GM19372 (cell line): ENCODE results near the gene POLR3GL.

ENCODE experiments used
- ATAC-seq: cut with Tn5 transposase; IDR thresholded peaks from one replicate; pipeline ENCODE4 v1.9.1; 2021; ENCODE audit warnings: mild to moderate bottlenecking, low read depth, moderate library complexity; ENCODE audit not compliant: unreplicated experiment

Gene POLR3GL

DNA sequence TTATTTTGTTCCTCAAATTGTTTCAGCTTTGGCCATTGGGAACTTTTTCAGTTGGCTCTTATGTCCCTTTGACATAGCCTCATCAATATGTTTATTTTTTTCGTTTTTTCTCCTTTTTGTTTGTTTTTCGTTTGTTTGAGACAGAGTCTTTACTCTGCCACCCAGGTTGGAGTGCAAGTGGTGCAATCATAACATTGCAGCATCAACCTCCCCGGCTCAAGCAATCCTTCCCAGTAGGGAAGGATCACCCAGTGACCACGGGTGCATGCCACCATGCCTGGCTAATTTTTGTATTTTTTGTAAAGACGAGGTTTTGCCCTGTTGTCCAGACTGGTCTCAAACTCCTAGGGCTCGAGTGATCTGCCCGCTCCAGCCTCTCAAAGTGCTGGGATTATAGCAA, 8.1 kb downstream of the POLR3GL start:
- no peak for ATAC-seq

DNA sequence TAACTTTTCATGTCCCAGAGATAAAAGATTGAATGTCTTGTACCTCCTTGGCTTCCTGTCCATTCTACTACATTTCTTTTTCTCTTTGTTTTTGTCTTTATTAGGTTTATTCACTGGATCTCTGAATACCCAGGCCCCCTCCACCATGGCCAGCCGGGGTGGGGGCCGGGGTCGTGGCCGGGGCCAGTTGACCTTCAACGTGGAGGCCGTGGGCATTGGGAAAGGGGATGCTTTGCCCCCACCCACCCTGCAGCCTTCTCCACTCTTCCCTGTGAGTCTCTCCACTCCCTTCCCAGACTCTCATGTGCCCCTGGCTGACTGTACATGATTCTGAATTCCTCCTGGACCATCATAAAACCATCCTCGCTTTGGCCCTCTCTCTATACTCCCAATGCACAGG, 10.2 kb downstream of the POLR3GL start:
- no peak for ATAC-seq

DNA sequence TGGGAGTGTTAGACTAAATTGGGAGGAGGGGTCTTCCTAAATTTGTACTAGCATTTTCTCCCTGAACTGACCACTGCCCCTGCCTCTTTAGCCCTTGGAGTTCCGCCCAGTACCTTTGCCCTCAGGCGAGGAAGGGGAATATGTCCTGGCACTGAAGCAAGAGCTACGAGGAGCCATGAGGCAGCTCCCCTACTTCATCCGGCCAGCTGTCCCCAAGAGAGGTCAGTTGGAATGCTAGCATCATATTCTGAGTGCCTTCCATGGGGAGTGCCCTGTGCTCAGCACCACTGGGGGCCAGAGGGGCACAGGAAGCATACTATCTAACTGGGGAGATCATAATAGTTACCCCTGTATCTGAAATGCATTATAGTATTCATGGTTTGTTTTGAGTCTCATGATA, 10.7 kb downstream of the POLR3GL start:
- ATAC-seq: no peak

DNA sequence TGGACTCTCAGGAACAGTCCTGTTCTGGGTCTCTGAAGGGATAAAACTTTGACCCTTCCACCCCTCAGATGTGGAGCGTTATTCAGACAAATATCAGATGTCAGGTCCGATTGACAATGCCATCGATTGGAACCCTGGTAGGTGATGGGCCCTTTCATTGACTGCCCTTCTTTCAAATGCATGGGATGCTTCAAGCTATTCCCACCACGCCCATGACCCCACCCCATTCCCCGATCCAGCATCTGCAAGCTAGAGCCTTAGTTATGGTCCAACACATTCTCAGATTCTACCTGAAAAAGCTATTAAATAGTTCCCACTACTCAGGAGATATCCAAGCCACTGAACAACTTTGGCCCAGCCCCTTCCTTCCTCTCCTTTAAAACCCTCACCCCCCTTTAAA, 12.5 kb downstream of the POLR3GL start:
- no peak for ATAC-seq

DNA sequence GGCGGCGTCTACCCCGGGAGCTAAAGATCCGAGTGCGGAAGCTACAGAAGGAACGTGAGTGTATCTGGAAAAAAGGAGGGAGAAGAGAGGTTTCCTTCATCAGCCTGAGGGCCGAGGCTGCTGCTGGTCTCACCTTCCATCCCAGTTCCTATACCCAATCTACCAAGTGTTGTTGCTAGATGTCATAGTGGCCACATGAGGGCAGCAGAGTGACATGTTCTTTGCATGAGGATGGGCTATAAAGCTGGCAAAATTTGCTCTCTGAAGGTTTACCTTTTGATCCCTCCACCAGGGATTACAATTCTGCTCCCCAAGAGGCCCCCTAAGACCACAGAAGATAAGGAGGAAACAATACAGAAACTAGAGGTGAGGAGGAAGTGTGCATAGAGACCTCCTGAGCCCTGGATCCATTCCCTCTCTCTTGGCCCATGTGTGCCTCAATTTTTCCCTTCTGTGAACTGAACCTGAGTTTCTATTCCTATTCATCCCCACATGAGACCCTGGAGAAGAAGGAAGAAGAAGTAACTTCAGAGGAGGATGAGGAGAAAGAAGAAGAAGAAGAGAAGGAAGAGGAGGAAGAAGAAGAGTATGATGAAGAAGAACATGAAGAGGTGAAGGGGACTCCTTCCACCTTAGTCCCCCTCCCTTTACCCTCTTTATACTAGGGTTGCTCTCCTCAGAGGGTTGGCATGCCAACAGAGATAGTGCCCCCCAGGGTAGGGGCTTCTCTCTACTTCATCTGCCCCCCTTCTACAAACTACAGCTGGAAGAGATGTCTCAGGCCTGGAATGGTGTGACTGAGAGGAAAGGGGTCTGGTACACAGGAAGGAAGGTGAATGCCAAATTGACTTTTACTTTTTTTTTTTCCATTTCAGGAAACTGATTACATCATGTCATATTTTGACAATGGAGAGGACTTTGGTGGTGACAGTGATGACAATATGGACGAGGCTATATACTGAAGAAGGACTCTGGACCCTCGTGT, 13.3 kb downstream of the POLR3GL start:
- no peak for ATAC-seq

DNA sequence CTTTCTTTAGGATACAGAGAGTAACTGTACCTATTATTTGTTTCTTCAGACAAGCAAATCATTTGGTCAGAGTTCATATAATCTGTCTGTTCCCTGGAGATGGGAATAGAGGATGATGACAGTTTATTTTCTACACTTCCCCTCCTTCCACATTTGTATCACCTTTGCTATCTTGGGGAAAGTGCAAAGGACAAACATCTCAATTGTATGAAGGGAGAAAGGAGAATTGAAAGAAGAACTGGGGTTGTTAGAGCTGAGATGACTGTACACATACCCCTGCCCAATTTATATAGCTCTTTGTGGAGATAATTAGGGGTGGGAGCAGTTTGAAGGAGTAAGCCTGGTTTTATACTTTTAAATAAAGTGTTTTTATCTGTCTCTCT, 14.0 kb downstream of the POLR3GL start:
- no peak for ATAC-seq

DNA sequence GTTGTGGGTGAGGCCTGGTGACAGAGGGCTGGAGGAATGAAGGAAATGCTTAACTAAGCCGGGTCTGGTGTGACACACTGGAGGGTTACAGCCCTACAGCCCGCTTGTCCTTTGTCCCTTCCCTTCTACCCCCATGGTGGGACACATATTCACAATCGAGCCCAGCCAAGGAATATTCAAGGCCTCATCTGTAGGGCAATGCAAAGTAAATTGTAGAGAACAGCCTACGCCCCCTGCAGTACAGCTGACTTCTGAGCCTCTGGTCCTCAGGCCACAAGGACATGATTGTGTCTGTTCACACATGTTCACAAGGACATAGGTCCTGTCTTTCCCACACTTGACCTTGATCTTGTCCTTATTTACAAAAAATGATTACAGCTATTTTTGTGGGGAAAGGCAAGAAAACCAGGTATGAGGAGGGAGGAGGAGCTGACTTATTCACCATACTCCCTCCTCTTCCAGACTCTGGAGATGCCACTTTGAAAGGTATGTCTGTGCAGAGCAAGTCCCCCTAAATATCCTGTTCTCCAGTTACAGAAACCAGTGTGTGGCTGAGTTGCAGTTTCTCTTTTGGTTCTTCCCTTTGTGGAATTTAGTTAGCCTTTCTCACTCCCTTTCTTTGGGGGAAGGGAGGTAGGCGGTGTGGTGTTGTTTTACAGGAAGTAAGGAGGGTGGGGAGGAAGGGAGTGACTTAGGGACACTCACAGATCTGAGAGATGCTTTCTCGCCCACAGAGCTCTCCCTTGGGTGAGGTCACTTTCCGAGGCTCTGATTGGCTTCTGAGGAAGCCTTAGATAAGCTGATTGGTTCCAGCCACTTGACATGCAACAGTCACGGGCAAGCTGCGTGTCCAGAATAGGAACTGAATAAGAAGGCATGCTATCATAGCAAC, 14.6 kb downstream of the POLR3GL start:
- peak; percentile 93 for ATAC-seq

DNA sequence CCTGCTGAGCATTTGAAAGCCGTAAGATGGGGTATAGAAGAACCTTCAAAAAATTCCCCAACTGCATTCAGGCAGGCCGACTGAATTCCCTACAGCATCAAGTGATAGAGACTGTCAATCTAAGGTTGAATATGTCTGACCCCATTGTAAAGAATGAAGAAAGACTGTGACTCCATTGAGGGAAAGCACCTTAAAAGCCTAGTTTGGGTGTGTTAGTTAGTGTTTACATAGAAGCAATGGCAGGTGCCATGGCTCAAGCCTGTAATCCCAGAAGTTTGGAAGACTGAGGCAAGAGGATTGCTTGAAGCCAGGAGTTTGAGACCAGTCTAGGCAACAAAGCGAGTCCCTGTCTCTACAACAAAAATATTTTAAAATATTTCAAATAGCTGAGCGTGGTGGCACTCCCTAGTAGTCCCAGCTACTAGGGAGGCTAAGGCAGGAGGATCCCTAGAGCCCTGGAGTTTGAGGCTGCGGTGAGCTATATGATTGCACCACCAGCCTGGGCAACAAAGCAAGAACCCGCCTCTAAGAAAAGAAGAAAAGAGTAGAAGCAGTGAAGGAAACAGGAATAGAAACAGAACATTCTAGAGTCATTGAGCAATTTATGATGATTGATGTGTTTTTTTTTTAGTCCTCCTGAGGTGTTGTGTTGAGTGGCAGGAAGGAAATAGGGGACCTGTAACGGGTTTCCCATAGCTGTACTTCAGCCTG, 15.4 kb downstream of the POLR3GL start:
- ATAC-seq: peak; percentile 28

DNA sequence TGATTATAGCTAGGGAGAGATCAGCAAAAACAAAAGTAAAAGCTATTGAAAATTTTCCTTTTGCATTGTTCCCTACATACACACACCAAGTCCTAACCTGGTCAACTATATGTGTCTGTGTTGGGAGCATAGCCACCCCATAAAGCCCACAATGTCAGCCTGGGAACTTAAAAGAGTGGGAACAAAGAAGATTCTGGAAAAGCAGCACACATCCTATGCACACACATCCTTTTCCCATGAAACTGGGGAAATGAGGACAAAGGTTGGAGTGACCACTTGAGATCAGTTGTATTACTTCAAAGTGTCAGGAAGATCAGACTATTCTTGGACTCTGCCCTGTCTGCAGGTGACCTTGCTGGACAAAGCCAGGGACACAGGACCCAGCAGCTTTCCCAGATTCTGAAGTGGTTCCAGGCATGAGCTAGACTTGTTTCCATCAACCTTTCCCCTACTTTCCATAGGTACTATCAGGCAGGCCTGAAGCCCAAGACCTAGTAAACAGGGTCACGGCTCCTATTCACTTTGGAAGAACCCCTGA, 16.0 kb downstream of the POLR3GL start:
- no peak for ATAC-seq

DNA sequence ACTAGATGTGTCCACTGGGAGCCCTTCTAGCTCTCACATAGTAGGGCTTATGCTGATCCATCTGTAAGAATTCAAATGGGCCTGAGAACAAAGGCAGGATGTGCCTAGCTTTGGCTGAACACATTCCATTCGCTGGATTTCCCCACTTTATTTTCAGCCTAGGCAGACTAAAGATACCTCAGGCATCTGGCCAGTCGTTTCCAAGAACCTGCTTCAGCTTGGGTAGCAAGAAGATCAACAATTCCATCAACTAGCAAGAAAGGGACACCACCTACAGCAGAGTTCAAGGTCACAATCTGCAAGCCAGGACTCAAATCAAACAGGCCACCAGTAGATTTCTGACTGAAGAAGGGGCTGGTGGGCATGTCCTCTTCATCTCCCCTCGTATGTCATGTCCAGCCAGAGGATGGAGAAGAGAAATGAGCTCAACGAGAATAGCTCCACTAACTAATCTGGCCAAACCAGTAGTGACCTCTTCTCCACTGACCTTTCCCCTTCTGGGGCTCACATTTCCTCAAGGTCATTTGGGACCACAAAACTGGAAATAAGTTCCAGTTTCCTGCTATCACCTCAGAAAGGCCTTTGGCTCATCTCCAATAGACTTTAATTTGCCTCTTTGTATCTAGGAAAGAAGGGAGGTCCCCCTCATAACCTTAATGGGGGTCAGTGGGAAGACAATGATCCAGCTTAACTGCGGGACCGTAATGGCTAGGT, 17.7 kb downstream of the POLR3GL start:
- ATAC-seq: no peak

DNA sequence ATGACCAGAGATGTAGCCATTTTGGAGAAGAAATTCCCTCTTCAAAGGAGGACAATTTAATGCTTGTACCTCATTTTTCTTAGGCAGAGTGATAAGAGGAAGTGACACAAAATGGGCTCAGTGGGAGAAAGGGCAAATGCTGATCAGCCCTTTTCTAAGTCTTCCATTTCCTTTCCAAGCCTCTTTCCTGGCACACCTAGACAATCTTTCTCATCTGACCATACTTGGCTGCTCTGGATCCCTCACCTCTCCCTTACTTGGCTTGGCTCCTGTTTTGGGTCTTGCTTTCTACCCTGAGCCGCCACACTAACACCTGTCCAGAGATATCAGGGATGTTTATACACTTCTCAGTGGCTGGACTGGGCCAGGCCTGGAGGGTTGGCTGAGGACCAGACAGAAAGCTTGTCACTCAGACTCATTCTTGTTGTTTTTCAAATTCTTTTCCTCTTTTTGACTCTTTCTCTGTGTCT, 18.8 kb downstream of the POLR3GL start:
- ATAC-seq: no peak

DNA sequence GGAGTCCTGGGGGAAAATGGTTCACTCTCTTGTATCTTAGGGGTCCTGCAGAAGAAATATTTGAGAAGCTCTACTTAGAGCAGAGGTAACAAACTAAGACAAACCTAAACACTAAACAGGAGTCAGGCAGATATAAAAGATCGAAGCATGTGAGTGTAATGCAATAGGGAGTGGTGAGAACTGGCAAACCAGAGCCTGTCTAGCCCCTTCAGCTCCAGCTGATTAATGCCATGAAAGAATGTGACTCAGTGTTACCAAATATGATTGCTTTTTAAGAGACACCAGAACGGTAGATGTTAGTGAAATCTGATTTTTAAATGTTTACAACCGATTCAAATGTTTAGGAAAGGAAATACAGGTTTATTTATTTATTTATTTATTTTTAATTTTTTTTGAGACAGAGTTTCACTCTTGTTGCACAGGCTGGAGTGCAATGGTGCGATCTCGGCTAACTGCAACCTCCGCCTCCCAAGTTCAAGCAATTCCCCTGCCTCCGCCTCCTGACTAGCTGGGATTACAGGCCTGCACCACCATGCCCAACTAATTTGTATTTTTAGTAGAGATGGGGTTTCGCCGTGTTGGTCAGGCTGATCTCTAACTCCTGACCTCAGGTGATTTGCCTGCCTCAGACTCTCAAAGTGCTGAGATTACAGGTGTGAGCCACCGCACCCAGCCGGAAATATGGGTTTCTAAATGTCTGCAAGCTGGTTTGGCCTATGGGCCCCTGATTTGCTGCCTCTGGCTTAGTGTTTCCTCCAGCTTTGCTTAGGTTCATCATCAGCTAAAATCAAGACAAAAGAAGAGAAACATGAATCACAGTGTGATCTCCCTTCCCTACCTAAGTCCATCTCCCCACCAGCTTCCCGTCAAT, 19.7 kb downstream of the POLR3GL start:
- no peak for ATAC-seq

DNA sequence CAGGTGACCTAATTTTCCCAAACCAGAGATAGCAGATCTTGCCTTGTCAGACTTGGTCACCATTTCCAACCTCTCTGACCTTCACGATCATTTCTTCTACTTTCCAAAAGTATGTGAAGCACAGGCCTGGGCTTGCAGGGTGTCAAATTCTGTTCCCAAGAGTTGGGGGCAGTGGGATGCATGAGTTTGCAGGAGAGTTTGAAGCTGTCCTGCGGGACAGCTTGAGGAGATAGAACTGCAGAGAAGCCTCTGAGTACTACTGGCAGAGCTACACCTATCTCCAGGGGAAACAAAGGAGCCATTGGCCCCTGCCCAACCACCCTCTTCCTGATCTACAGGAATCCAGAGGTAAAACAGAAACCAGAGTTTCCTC, 20.6 kb downstream of the POLR3GL start:
- ATAC-seq: no peak

DNA sequence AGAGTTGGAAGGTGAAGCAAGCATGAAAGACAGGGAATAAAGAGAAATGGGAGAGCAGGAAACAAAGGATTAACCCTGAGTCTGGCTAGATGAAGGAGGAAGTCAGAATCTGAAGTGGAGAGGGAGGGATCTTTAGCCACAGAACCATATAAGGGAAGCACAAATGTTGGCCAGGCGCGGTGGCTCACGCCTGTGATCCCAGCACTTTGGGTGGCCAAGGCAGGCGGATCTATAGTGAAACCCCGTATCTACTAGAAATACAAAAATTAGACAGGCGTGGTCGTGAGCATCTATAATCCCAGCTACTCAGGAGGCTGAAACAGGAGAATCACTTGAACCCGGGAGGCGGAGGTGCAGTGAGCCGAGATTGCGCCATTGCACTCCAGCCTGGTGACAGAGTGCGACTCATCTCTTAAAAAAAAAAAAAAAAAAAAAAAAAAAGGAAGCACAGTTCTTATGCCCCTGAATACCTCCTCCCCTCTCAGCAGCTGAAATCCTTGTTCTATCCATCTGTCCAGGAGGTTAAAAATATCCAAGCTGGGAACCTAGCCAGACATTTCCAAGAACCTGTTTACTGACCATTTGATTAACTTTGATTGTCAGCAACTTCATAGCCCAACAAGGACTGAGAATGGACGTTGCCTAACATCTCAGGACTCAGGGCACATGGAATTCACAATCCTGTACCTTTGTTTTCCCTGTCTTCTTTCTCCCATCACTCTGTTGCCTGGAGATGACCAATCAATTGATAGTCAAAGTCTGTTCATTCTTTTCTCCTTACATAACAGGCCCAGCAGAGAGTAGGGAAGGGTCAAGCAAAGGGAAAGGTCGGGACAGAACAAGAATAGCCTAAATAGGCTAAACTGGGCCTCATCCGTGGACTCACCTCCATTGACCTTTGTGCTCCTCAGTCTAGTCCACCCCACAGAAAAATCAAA, 21.3 kb downstream of the POLR3GL start:
- no peak for ATAC-seq

DNA sequence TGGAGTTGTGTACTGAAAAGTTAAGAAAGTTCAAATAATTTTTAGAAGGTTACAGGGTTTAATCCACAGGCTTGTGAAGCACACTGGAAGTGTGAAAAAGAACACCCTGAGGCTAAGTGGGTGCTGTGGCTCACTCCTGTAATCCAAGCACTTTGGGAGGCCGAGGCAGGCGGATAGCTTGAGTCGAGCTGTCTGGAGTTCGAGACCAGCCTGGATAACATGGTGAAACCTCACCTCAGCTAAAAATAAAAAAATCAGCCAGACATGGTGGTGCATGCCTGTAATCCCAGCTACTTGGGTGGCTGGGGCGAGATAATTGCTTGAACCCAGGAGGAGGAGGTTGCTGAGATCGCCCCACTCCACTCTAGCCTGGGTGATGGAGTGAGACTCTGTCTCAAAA, 22.1 kb downstream of the POLR3GL start:
- no peak for ATAC-seq

DNA sequence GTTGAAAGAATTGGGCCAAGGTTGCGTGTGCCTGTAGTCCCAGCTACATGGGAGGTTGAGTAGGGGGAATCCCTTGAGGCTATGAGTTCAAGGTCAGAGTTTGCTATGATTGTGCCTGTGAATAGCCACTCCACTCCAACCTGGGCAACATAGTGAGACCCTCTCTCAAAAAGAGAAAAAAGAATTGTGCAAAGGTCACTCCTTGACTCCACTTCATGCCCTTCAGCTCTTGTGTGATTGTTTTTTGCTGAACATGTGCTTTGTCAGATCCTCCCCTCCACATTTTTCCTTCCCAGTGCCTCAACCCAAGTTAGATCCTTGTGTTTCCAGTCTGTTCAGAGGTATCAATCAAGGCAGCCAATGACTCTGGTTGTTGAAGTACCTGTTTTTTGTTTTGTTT, 23.4 kb downstream of the POLR3GL start:
- ATAC-seq: no peak

DNA sequence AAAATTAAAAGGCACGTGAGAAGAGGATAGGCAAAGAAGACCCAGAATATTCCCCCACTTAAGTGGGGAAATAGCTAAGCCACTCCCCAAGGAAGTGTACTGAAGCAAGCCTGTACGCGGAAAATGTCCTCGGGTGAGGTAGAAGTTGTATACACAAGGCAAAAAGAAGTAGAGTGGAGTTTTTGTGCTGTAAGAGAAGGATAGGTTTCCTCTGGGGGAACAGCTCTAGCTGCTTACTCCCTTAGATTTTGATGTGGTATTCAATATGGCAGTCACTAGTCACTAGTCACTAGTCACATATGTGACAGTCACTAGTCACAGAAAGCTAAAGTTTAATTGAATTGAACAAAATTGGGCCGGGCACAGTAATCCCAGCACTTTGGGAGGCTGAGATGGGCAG, 24.3 kb downstream of the POLR3GL start:
- no peak for ATAC-seq
